ENCODE measurements around the gene PCCA. TPM values are rescaled to one million over a fixed set of nuclear protein-coding genes. Genes with fewer than 3 reads are reported as not detected.

PCCA gene
- total and polyA plus RNA-seq, 2 donors (not counting 1 experiment from before 2014, with no cell fraction given) = 11.2 to 73.0 TPM

DNA sequence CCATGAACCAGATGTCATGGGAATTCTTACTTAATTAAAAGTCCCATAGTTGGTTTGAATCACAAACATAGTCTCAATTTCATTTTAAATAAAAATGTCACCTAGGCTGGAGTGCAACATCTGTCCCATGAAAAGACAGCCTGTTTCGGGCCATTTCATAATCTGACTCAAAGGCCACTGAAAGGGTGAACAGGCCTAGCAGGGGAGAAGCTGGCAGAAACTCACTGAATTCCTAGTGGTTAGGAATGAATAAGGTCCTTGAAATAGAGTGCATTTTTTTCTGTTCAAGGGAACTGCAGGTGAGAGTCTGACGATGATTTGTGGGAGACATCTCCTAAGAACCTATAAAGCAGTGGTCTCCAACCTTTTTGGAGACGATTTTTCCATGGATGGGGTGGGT lies 44.0 kb upstream of the PCCA start:
- Histone ChIP-seq H3K36me3 (ENCODE audit: control insufficient read depth, insufficient read depth, low read length) (no peaks in the 10 kb centered on the region), H3K79me2 (ENCODE audit: control insufficient read depth, insufficient read depth, low read length) (no peaks in the 10 kb centered on the region), H3K27ac (ENCODE audit: insufficient read depth, low read length) (no peak overlapping the region), H3K27me3 (ENCODE audit: control insufficient read depth, insufficient read depth, low read length) (no peaks in the 10 kb centered on the region), H3K9me3 (ENCODE audit: control insufficient read depth, insufficient read depth, low read depth, low read length) (no peaks in the 10 kb centered on the region), H2AFZ (ENCODE audit: low read length) (no peak overlapping the region), H3K4me2 (ENCODE audit: extremely low read depth, insufficient read depth, low read length) (no peak overlapping the region), H4K20me1 (ENCODE audit: control insufficient read depth, extremely low read depth, insufficient read depth, low read length) (no peaks in the 10 kb centered on the region), H3K4me3 (replicated peaks in 1 of 4; ENCODE audit: control extremely low read depth in 1 of 4, insufficient read depth in 1 of 4, low read depth in 3 of 4, low read length in 4 of 4) (no peak overlapping the region), H3K4me1 (ENCODE audit: control insufficient read depth, extremely low read depth, insufficient read depth, low read length) (no peaks in the 10 kb centered on the region), H3K9ac (ENCODE audit: insufficient read depth, low read length) (no peak overlapping the region)
- DNase-seq (ENCODE audit: low read depth in 2 of 2) = no peak
- TF ChIP-seq EZH2 (IDR thresholded peaks at IDR 0.05; ENCODE audit: low read length, missing control alignments) = no peak

DNA sequence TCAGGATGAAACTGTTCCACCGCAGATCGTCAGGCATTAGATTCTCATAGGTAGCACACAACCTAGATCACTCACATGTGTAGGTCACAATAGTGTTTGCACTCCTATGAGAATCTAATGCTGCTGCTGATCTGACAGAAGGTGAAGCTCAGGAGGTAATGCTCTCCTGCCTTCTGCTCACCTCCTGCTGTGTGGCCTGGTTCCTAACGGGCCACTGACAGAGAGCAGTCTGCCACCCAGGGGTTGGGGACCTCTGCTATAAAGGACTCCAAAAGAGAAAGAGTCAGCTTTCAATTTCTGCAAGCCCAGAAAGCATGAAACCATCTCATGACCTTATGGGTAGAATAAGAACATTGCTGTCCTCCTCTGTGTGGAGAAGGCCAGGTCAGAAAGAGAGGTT lies 43.5 kb upstream of the PCCA start:
- TF ChIP-seq EZH2 (IDR thresholded peaks at IDR 0.05; ENCODE audit: low read length, missing control alignments) = no peak
- TF ChIP-seq, protein P1, sequence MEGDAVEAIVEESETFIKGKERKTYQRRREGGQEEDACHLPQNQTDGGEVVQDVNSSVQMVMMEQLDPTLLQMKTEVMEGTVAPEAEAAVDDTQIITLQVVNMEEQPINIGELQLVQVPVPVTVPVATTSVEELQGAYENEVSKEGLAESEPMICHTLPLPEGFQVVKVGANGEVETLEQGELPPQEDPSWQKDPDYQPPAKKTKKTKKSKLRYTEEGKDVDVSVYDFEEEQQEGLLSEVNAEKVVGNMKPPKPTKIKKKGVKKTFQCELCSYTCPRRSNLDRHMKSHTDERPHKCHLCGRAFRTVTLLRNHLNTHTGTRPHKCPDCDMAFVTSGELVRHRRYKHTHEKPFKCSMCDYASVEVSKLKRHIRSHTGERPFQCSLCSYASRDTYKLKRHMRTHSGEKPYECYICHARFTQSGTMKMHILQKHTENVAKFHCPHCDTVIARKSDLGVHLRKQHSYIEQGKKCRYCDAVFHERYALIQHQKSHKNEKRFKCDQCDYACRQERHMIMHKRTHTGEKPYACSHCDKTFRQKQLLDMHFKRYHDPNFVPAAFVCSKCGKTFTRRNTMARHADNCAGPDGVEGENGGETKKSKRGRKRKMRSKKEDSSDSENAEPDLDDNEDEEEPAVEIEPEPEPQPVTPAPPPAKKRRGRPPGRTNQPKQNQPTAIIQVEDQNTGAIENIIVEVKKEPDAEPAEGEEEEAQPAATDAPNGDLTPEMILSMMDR (conservative IDR thresholded peaks at IDR 0.05 in 1 of 2, IDR thresholded peaks at IDR 0.05 in 1 of 2; ENCODE audit: low read depth in 1 of 2, low read length in 2 of 2) = no peak
- Histone ChIP-seq H3K9me3 (ENCODE audit: control insufficient read depth, insufficient read depth, low read depth, low read length) (no peaks in the 10 kb centered on the region), H3K27me3 (ENCODE audit: control insufficient read depth, insufficient read depth, low read length) (no peaks in the 10 kb centered on the region), H3K4me1 (ENCODE audit: control insufficient read depth, extremely low read depth, insufficient read depth, low read length) (no peaks in the 10 kb centered on the region), H3K79me2 (ENCODE audit: control insufficient read depth, insufficient read depth, low read length) (no peaks in the 10 kb centered on the region), H3K4me3 (replicated peaks in 1 of 4; ENCODE audit: control extremely low read depth in 1 of 4, insufficient read depth in 1 of 4, low read depth in 3 of 4, low read length in 4 of 4) (no peak overlapping the region), H3K9ac (ENCODE audit: insufficient read depth, low read length) (no peak overlapping the region), H3K27ac (ENCODE audit: insufficient read depth, low read length) (no peak overlapping the region), H2AFZ (ENCODE audit: low read length) (no peak overlapping the region), H3K4me2 (ENCODE audit: extremely low read depth, insufficient read depth, low read length) (no peak overlapping the region), H4K20me1 (ENCODE audit: control insufficient read depth, extremely low read depth, insufficient read depth, low read length) (no peaks in the 10 kb centered on the region), H3K36me3 (ENCODE audit: control insufficient read depth, insufficient read depth, low read length) (no peaks in the 10 kb centered on the region)
- DNase-seq (ENCODE audit: low read depth in 2 of 2) = no peak

GRCh38 chr13:100051070-100051469 lies 37.8 kb upstream of the PCCA start:
- no peaks in the 10 kb centered on the region for H3K27me3 ChIP-seq (ENCODE audit: control insufficient read depth, insufficient read depth, low read length)
- no peak overlapping the region for H3K9ac ChIP-seq (ENCODE audit: insufficient read depth, low read length)
- no peak overlapping the region for H2AFZ ChIP-seq (ENCODE audit: low read length)
- no peaks in the 10 kb centered on the region for H3K36me3 ChIP-seq (ENCODE audit: control insufficient read depth, insufficient read depth, low read length)
- no peak for TF ChIP-seq EZH2 (IDR thresholded peaks at IDR 0.05; ENCODE audit: low read length, missing control alignments)
- TF ChIP-seq, protein P1 (conservative IDR thresholded peaks at IDR 0.05 in 1 of 2, IDR thresholded peaks at IDR 0.05 in 1 of 2; ENCODE audit: low read depth in 1 of 2, low read length in 2 of 2) = no peak
- DNase-seq (ENCODE audit: low read depth in 2 of 2) = no peak
- no peaks in the 10 kb centered on the region for H4K20me1 ChIP-seq (ENCODE audit: control insufficient read depth, extremely low read depth, insufficient read depth, low read length)
- H3K79me2 ChIP-seq (ENCODE audit: control insufficient read depth, insufficient read depth, low read length) = no peaks in the 10 kb centered on the region
- no peak overlapping the region for H3K27ac ChIP-seq (ENCODE audit: insufficient read depth, low read length)
- no peaks in the 10 kb centered on the region for H3K4me1 ChIP-seq (ENCODE audit: control insufficient read depth, extremely low read depth, insufficient read depth, low read length)
- H3K9me3 ChIP-seq (ENCODE audit: control insufficient read depth, insufficient read depth, low read depth, low read length) = no peaks in the 10 kb centered on the region
- no peak overlapping the region for H3K4me2 ChIP-seq (ENCODE audit: extremely low read depth, insufficient read depth, low read length)
- no peak overlapping the region for H3K4me3 ChIP-seq (replicated peaks in 1 of 4; ENCODE audit: control extremely low read depth in 1 of 4, insufficient read depth in 1 of 4, low read depth in 3 of 4, low read length in 4 of 4)
